GM19438 (cell line): ENCODE measurements around the gene ARHGAP26.

Experiments
- ATAC-seq: cut with Tn5 transposase; IDR thresholded peaks from one replicate; pipeline ENCODE4 v1.9.1; 2021; ENCODE audit warnings: low read depth; ENCODE audit not compliant: unreplicated experiment

ARHGAP26 gene

DNA sequence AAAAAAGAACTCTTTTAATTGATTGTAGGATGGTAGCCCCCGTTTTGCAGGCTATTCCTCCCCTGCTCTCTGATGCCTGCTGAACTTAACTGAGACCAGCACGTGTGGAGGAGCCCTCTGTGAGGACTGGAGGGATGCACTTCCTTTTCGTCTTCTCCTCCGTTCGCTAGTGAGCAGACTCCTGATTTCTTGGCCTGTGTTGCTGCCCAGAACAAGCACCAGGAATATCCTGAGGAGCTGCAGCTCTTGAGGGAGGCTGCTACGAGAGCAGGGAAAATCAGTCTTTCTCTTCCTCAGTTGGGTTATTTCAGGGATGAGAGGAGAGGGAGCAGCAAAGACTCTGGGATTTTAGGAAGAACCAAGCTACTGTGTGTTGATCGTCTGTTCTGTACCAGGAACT, 74.7 kb downstream of the ARHGAP26 start:
- ATAC-seq = no peak

DNA sequence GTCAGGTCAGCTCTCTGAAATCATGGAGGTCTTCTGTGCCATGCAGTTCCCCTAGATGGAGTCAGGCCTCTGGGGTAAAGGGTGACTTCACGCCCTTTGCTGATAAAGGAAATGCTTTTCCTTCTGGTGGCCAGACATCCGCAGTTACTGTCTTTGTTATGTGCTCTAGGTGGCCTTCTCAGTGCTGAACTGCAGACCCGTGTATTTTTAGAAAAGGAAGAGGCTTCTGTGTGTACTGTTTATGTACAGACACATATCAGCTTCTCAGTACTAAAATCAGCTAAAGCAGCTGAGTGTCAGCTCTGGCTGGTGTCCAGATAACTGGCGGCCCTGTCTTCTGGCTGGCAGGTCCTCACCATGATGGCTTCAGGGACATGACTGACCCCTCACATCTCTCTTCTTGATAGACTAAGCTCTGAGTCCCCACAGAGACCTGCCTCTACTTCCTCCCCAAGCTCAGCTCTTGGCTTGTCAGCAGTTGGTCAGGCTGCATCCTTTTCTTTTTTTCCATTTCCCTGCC, 75.3 kb downstream of the ARHGAP26 start:
- peak; percentile 40 for ATAC-seq

DNA sequence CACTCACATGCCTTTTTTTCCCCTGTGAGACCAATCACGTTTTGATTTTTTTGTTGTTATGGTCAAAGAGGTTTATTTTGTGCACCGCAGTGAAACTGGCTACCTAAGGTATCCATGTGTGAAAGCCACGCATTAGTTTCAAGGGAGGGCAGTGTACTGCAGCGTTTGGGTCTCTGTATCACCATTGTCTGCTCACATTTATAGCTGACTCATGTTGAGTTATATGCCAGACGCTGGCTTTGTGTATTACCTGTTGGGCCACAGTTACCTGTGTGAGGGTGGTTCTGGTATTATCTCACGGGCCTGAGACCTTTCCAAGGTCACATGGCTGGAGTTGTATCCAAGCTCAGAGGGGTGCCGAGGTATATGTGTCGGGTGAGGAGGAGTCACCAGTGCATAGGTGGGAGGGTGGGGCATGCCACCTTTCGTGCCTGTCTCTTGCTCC, 75.8 kb downstream of the ARHGAP26 start:
- peak; percentile 60 for ATAC-seq

DNA sequence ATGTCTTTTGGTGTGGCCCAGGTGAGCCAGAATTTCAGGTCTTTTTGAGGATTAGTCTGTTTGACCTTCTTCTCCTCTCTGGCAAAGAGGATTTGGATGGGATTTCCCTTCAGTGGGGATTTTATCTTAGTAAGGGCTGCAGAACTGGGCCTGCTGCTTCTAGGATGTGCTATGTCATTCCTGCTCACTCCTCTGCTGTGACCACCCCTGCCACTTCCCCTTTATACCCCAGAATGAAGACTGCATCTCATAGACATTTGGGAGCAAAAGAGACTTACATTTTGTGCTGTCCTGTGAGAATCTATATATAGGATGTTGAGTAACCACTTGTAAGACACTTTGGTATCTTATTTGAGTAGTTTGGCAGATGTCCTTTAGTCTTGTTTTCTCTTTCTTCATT, 76.2 kb downstream of the ARHGAP26 start:
- peak; percentile 31 for ATAC-seq

DNA sequence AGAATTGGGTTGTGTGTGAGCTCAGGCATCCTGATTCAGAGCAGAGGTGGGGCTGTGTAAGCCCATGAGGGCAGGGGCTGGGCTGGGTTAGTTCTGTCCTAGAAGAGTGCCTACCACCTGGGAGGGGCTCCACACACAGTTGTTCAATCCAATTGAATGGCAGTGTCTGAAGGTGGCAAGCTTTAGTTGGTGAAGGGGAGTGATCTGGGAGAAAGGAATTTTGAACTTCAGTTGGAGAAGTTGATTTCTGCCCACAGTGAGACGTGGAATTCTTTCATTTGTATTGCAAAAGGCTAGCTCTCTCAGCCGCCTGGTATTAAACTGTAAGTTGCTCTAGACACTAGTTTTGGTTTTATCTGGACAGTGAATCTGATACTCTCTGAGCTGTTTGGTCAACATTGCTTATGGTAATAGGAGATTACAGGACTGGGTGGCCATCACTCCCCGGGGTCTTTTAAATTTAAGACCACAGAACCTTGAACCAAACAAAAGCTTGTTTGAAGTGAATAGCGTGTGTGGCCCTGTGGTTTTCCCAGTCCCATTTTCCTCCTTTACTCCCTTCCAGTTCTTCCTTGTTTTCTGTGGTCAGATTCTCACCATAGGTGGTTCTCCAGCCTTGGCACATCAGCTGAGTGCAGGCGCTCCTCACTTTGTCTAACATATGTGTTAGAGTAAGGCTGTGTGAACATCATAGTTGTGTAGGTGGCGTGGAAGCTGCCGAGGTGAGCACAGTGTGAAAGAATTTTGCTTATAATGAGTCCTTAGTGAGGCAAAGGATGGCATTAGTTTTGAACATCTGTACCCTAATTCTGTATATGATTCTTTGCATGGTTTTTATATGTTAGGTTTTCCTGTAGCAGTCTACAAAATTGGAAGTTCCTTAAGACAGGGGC, 78.0 kb downstream of the ARHGAP26 start:
- no peak for ATAC-seq

DNA sequence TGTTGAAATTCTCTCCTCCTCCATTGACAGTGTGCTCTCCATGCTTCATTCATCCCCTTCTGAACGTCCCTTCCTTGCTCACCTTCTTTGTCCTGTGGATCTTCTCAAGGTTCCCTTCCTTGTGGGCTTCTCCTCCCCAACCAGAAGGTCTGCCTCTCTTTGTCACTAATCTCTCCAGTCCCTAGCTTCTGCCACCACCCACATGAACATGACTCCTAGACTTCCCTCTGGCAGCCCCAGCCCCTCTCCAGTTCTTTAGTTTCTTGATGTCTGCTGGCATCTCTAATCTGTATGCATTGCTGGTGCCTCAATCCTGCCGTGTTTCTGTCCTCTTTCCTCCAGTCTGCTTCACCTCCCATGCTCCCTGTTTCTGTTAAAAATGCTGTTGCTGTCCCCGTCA, 79.3 kb downstream of the ARHGAP26 start:
- ATAC-seq = no peak

DNA sequence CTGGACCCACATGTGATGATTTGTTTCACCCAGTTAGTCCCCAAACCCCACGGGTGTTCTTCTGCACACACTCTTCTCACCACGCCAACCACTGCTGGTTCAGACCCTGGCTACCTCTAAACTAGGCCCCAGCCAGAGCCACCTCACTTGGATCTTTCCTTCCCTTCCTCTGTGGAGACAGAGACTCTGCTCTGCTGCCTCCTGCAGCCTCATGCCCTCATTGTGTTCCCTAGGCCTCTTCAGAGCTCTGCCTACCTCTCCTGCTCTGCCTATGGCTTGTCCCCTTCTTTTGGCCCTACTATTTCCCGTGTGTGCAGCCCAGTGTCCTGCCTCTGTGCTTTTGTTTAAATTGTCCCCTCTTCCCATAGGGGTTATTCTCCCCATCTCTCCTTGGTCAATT, 79.7 kb downstream of the ARHGAP26 start:
- no peak for ATAC-seq

DNA sequence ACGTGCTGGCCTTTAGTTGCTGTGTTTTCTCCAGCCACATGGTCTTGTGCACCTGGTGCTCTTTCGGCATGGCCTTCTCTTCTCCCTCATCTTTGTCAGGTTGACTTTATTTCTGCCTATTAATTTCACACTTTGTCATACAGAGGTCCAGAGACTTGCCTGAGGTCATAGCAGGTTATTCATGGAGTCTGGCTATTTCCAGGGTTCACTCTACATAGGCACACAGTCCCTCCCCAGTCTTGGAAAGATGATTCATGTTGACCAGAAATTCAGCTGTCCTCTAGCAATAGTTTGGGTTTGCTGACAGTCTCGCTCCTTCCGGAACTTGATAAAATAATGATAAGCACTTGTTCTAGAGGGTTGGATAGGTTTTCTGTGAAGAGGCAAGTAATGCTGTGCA, 81.6 kb downstream of the ARHGAP26 start:
- ATAC-seq = no peak

DNA sequence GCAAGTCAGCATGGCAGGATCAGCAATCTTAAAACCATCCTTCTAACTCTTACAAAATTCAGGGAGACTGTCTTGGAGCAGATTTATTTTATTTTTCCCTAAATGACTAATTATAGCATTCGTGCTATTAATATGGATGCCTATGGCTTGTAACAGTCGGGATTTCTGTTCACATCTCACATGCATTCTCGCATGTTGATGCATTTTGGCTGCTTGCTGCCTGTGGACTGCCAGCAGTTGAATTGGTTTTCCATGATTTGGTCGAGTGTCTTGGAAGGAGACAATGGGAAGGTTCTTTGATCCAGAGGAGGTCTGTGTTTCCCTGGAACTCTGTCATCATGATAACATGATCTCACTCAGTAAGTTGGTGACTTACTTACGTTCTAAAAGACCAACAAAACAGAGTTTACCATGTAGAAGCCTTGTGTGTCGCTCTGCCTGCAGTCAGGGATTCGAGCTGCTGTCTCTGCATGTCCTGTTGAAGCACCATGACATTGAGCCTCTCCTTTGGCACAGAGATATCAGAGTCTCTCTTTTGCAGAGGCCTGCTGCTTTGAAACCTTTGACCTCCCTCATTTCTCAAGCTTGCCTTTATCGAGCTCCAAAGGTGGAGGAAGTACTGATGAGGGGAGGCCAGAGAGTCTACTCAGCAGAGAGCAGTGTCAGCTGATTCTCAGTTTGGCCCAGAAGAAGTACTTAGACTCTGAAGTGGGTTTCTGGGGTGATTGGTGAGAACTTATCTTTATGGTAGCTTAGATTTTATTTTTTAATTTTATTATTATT, 82.4 kb downstream of the ARHGAP26 start:
- no peak for ATAC-seq

DNA sequence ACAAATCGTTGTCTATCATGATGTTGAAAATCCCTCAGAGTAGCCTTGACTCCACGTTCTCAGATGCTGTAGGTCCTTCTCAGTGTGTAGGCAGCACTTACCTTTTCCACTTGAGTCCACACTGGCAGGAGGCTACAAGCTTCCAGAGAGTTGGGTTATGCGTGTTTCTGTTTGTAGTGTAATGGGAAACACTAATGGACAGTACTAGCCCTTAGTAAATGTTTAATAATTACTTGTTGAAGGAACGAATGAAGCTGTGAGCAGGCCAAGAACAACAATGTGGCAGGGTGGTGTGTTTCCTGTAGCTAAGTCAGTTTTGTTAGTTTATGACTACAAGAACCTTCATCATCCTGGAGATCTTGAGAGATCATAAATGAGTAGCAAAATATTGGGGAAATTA, 83.5 kb downstream of the ARHGAP26 start:
- no peak for ATAC-seq

DNA sequence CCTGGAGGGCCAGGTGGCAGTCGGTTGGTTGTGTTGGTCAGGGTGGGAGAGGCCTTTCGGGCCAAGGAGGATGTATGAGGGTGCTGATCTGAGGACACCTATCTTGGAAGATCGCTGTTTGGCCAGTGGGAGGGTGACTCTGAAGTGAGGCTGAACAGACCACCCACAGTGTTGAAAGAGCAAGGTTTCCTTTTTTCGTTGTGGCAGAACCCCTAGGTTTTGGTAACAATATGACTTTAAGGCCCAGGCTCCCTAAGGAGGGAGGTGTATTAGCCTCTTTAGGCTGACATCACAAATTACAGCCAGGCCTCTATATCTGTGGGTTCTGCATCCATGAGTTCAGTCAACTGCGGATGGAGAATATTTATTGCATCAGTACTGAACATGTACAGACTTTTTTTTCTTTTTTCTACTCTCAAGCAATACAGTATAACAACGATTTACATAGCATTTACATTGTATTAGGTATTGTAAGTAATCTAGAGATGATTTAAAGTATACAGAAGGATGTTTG, 86.1 kb downstream of the ARHGAP26 start:
- no peak for ATAC-seq

DNA sequence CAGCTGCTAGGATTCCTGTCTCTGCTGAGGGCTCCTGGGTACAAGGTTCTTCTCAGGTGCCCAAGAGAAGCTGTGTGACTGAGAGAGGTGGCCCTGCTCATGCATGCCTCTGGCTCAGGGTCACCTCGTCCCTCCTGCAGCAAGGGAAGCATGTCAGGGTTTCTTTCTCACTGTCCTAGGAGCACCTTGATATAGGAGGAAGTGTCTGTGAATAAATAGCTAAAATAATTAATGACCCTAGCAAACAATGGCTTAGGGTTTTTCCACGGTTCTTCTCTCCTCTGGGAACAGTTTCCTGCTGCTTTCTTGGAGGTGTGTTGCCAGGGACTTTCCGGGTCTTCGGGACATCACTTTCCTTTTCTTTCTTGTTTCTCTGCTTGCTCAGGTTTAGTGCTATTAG, 87.2 kb downstream of the ARHGAP26 start:
- ATAC-seq = no peak

DNA sequence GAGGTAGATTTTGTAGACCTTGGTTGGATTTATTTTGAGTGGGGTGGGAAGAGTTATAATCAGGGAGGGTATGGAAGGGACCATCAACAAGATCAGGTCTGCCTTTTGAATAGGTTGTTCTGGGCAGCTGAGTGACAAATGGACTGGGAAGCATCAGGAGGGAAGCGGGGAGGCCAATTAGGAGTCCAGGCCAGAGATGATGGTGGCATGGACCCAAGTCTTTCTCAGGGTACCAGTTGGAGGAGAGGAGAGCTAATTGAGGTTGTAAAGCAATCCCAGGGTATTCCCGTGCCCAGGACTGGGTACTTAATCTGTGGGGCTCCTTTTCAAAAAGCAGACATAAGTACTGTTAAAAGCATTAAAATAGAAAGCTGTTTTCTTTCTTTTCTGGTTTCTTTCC, 88.9 kb downstream of the ARHGAP26 start:
- ATAC-seq = no peak

DNA sequence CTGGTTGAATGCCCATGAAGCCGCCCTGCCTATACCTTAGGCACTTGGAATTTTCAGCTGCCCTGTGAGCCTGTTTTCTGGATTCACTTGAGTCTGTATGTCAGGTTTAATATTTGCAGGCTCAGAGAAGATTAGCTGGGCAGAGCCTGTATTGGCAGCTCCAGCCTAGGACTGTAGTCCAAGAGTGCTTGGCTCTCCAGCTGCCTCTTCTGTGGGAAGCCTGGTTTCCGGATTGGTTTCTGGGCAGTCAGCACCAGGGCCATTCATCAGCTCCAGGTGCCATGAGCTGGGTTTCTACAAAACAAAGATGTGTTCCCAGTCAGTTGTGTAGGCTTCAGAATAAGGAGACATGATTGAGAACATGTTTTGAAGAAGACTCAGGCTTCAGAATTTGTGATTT, 90.1 kb downstream of the ARHGAP26 start:
- no peak for ATAC-seq

DNA sequence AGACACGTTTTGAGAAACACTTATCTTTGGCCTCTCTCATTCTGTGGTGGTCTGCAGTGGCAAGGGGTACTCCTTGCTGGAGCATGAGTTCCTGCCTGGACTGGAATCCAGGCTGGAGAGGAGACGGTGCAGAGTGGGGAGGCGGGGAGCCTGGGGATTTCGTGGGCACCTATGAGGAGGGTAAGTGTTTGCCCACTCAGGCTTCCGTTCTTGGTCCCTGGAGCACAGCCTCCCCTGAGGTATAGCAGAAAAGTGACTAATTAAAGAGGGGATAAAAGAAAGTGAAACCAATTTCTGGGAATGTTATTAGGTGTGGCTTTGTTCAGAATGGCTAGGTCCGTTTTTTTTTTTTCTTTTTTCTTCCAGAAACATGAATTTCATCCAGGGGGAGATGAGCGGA, 90.8 kb downstream of the ARHGAP26 start:
- no peak for ATAC-seq

DNA sequence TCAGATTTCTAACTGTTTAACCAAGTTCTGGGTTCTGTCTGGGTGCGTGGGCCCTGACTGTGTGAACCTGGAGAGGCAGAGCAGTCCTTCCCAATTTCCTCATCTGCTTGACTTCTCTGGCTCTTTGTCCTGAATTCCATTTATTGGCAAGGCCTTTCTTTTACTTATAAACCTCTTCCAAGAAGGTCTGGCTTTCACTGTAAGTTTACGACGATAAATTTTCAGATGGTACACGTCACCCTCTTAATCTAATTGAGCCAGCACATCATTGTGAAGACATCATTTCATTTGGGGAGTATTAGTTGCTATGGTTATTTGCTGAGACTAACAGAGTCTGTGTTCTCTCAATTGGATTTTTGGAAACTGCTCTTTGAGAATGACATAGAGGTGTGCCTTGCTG, 92.4 kb downstream of the ARHGAP26 start:
- ATAC-seq = no peak

DNA sequence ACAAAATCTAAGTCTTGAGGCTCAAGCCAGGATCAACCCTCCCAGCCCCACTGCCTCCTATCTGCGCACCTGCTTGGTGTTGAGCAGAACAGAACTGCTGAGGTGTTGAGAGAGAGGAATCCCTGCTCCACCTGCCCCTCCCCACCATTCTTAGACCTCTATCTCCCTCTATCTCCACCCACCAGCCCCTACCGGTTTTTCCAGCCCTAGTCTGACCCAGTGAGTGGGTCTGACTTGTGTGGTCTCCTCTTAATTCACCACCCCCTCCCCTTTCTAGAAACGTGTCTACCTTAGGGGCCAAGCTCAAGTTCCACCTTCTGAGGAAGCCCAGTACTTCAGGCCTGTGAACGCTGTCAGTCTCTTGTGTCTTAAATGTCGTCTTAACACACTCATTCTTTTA, 93.7 kb downstream of the ARHGAP26 start:
- ATAC-seq = no peak

DNA sequence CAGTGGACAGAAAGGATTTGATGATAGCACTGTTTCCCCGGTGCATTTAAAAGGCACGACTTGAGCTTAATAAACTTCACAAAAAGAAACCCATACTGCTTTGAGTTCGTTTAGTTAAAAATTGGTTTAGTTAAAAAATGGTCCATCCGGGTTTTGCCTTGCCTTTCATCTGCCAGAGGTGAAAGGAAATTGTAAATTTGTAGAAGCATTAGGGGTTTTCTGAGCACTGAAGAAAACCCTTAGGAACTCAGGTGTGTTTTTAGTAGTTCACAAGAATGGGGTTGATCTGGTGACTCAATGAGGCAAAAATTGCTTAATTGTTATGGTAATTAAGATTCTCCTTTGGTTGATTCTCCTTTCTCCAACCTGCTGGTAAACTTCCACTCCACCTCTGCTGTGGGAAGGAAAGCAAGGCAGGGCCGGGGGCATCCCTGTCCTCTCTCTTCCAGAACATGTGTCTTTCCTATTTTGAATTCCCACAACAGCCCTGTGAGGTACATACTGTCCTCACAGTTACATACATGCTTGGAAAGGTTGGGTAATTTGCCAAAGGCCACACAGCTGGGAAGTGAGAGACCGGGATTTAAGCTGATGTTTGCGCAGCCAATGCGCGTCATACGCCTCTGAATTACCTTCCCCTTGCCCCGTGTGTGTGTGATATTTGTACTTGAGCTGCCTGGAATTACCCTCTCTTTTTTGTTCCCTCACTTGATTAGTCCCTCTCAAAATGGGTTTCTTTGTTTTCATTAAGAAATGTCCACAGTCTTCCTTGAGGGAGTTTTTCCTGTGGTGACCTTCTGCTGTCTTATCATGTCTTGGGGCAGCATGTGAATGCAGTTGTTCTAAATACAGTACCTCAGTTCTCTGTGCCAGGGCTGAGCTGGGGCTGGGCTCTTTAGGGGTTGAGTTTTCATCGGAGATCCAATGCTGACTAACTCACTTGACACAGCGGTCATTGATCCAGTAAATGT, 94.4 kb downstream of the ARHGAP26 start:
- no peak for ATAC-seq

DNA sequence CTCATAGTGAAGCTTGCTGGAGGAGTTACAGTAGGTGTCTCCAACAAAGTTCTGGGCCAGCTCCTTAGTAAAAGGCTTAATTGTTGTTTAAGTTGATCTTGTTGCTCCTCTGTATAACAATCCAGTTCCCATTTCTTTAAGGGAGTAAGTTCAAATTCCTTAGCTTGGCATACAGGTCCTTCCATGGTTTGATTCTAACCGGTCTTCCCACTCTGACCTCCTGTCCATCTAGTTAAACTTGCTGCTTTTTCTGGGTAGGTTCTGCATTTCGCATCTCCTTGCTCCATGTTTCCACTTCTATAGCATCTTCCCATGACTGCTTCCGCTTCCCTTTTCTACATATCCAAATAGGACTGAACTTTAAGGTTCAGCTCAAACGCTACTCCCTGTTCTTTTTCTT, 95.5 kb downstream of the ARHGAP26 start:
- no peak for ATAC-seq

DNA sequence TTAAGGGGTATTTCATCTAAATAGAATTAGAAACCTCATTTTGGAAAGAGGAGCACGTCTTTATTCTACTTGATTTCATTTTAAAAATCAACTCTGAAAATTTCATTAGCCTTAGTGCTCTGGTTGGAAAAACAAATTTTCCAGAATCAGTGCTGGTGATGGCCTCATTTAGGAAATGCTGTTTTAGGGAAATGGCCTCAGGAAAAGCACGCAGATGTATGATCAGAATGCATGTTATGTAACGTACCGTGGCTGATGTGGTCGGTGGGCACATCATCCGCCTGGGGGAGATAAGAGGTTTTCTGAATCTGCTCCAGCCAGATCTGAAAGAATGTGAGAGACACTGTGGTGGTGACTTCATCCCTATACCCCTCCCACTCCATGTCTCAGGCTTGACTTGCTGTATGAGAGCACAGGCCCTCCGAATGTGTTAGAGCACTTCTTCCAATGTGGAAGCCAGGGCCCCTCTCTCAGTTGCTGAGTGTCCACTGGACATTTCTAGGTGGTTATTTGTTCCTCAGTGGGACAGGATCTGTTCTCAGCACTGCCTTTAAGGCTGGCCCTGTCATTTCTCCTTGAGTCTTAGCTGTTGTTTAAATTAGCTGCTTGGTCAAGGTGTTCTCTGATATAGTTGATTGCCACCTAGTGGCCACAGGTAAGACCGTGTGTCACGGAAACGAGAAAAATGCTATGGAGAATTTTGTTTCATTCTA, 96.5 kb downstream of the ARHGAP26 start:
- ATAC-seq = no peak
